Embryonic facial prominence (tissue), 1 donor: ENCODE results near the gene FAM163B.

ENCODE experiments used
- DNase-seq: peaks from one replicate; pipeline ENCODE4 v3.0.0-alpha.2; 2016; ENCODE audit errors: extremely low spot score

FAM163B gene

GRCh38 chr9:133609311-133610098 is at the start of gene FAM163B:
Gene FAM163B (minus strand): TSS chr9:133609389. CDS start chr9:133580223, 29,166 bp downstream.
- no peak for DNase-seq

- no peak for DNase-seq
Observed at GRCh38 chr9:133657120-133657661, 48.0 kb upstream of the FAM163B start.

GRCh38 chr9:133656211-133657119 is 47.3 kb upstream of the FAM163B start:
- DNase-seq, result no peak

- DNase-seq, result no peak
Observed at GRCh38 chr9:133655701-133656100, 46.5 kb upstream of the FAM163B start.

- DNase-seq, result no peak
Observed at GRCh38 chr9:133654736-133655657, 45.8 kb upstream of the FAM163B start.

- no peak for DNase-seq
Observed at GRCh38 chr9:133653638-133654037, 44.4 kb upstream of the FAM163B start.

- no peak for DNase-seq
Observed at GRCh38 chr9:133650026-133650425, 40.8 kb upstream of the FAM163B start.

- no peak for DNase-seq
Observed at GRCh38 chr9:133649194-133649593, 40.0 kb upstream of the FAM163B start.

- no peak for DNase-seq
Observed at GRCh38 chr9:133647765-133648469, 38.7 kb upstream of the FAM163B start.

GRCh38 chr9:133647148-133647547 is 38.0 kb upstream of the FAM163B start:
- DNase-seq, result no peak

GRCh38 chr9:133645021-133645765 is 36.0 kb upstream of the FAM163B start:
- no peak for DNase-seq

- no peak for DNase-seq
Observed at GRCh38 chr9:133643978-133644760, 35.0 kb upstream of the FAM163B start.

- no peak for DNase-seq
Observed at GRCh38 chr9:133643362-133643755, 34.2 kb upstream of the FAM163B start.

GRCh38 chr9:133642708-133643361 is 33.6 kb upstream of the FAM163B start:
- DNase-seq, result no peak

GRCh38 chr9:133641861-133642595 is 32.8 kb upstream of the FAM163B start:
- DNase-seq, result no peak

- DNase-seq, result no peak
Observed at GRCh38 chr9:133641396-133641655, 32.1 kb upstream of the FAM163B start.

GRCh38 chr9:133640580-133641395 is 31.6 kb upstream of the FAM163B start:
- DNase-seq, result no peak
